Right lung (tissue), 5 donors: Measurements from ENCODE around the gene TNS3. TPM values are rescaled to one million over a fixed set of nuclear protein-coding genes. Genes with fewer than 3 reads are reported as not detected.

ENCODE experiments used
- DNase-seq, 2 donors: peaks; one replicate each; pipeline ENCODE4 v3.0.0-alpha.2; 2013
- polyA plus RNA-seq, 5 donors: library from polyadenylated mRNA; unstranded; fragments of 120-200 nt; gene quantifications; one replicate each; pipeline versions ENCODE4 v1.2.1 to v1.2.3, GENCODE V29; 2013; ENCODE audit warnings: inconsistent platforms in 1 of 5, low replicate concordance in 1 of 5; ENCODE audit not compliant: insufficient read length in 5 of 5, insufficient read depth in 1 of 5

The TNS3 gene
- polyA plus RNA-seq, 5 donors = 76.8 to 102 (median 95.4) TPM

DNA sequence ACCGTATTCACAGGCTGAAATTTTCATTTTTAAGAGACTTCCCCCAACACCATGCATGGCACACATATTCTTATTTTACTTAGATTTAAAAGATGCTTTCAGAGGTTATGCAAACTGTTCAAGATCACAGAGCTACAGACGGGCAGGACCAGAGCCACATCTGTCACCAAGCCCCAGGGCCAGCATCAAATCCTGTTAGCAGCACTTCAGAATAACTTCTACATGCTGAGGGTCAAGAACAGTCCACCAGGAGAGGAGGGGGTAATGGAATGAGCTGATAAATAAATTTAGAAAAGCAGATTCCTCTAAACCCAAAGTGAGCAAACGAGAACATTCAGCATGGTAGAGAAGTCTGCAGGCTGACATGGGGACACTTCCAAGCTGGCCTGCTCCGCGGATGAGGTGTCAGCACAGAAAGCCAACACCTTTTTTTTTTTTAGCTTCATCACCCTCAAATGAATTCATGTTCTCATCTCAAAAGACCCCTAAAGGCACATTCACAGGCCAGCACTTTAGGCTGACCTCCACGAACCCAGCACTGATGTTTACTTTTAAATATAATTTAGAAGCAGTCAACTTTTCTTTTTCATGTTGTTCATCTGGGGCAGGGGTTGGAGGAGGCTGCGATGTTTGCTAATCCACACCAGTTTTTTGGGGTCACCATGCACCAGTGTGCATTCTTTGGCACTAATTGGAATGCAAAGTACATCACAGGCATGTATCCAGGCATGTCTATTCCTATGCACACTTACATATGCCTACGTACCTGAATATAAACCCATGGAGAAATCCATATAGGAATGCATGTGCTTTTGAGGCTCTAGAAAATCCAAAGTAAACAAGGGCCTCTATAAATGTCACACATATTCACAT, 249.0 kb downstream of the TNS3 start:
- peak; percentile 63 to 70 for DNase-seq

DNA sequence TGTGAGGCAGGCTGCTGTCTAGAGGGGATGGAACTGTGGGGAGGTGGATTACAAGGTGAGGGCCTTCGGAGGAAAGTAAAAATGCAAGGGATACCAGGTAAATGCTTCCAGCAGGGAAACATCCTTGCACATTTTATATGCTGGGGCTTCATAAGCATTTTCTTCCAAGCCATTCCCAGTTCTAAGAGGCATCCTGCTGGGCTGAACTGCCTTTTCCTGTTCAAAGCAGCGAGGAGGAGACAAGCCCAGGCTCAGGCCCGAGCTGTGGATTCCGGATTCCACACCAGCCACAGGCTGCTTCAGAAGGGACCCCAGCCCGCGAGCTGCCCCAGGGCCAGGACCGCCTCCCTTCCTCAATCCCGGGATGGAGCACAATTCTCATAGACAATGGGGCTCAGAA, 249.7 kb downstream of the TNS3 start:
- DNase-seq = no peak

DNA sequence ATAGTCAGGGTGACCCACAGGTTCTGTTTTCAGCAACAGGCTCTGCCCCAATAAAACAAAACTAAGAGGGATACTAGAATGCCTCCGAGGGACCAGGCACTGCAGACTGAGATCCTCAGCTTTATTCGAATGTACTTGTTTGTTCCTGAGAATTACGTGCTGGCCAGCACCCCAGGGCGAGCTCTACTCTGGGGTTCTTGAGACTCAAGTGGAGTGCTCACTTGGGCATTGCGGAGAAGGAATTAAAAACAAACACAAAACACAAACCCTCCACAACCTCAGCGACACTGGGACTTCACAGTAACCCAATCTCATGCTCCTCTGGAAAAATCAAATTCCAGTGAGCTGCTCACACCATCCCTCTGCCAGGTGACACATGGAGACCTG, 250.7 kb downstream of the TNS3 start:
- DNase-seq = peak in 1 of 2 donors; percentile 15

DNA sequence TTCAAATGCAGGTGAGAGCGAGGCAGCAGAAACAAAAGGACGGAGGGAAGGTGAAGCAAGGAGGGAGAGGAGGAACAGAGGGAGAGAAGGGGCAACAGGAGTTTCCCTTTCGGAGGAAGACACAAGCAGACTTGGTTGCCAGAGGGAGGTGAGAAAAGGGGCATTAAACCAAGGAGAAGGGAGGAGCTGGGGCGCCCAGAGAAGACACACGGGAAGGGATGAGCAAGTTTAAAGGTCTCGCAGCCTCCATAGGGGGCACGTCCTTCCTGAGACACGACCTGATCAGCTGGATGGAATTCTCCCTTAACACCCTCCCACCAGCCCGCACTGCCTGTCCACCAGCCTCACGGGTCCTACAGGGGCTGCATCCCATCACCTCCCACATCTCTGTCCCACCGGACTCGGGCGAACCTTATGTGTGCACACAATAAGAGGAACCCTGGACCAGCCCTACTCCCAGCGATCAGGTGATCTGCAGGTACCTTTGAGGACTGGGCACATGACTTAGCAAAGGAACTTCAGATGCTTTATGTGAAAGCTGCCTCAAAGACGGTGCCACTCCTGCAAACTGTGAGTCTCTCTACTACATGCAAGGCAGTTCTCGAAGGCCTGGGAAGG, 251.2 kb downstream of the TNS3 start:
- DNase-seq = no peak

DNA sequence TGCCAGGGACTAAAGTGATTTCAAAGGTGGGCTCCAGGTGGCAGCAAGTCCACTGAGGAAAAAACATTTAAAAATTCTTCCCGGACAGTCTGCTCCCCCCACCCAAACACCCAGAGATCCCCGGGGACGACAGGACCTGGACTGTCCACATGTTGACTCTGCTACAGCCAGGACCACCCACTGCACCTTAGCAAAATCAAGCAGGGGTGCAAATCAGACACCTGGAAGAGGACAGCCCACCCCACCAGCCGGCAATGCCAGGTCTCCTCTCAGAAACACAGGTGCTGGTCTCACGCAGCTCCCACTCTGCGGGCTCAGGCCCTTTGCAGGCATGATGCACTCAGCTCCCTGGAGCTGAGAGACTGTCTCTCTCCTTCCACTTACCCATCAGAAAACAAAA, 251.9 kb downstream of the TNS3 start:
- DNase-seq = no peak

DNA sequence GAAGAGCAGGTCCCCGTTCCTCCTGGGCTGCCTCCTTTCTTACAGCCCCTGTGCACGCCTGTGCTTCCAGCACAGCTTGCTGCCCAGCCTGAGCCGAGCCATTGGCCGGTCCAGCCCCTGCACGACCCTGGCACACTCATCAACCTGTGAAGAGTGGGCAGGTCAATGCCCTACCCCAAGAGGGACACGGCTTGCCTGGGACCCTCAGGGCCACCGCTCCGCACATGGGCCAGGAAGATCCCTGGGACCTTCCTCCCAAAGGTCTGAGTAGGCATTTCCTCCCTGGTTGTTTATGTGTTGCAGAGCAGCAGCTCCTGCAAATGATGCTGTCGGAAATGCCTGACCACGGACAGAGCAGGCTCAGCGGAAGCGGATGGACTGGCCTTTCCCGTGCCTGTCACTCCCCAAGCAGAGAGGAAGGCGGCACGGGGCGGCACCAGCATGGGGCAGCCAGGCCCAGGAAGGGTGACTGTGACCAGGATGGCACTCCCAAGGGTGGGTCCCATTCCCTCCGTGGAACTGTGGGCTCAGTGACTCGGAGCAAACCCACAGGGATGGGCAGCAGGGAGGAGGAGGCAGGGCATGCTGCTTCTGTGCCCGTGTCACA, 252.5 kb downstream of the TNS3 start:
- no peak for DNase-seq

DNA sequence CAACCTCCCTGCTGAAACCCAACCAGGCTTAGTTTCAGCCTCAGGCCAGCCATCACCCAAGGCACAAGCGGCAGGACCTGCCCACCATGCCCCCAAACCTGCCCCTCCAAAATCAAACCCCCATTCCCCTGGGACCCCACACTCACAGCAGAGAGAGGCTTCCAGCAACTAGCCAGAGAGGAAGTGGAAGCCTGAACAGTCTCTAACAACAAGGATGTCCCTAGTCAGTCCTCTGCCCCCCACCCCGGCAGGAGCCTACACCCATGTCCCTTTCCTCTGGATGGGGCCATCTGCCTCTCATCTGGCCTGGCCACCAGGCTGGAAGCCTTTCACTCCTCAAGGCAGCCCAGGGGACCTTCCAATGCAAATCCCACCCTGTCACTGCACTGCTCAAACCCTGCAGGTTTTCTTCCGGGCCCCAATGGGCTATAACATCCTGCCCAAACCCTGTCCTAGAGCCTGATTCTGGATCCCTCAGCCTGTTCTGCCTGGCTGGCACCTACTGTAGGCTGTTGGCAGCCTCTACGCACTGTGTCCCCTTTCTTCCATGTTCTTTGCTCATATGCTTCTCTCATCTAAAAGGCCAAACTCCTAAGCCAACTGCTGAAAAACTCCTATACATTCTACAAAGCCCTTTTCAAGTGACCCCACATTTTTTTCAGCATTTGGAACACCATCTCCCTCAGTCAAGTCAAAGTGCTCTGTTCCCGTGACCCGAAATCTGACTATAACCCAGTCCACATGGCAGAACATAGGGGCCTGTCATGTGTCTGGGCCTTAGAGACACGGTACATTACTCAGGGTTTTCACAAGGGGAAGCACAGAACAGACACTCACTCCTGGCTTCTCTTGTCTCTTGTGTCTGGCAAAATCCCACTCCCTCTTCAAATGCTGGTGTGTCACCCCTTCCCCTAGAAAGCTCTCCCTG, 253.3 kb downstream of the TNS3 start:
- DNase-seq = no peak

DNA sequence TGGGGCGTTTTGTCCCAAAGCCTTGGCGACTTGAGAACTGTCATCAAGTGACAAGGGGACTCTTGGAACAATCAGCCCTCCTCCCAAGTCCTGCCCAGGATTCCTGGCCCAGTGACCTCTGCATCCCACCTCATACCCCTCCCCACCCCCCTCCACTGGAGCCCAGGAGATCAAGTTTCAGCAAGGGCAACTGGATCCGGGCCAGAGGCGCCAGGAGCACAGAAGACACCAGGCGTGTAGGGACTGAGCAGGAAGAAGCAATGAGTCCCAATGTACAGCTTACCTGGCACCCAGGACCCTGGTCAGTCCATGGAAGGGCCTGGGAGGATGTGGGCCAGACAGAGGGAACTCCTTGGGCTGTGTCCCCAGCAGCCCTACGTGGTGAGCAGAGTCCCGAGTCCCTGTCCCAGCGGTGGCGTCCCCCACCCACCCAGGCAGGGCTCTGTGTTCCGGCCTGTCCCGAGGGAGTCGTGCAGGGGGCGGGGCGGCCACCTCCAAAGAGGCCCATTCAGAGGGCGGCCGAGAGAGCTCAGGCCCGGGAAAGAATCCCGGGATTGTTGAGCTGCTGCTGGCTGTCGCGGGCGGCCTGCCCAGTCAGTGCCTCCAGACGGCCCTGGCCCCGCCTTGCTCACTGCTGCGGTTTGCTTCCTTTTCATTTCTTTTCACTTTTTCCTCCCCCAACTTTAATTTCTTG, 254.1 kb downstream of the TNS3 start:
- peak; percentile 84 to 86 for DNase-seq

DNA sequence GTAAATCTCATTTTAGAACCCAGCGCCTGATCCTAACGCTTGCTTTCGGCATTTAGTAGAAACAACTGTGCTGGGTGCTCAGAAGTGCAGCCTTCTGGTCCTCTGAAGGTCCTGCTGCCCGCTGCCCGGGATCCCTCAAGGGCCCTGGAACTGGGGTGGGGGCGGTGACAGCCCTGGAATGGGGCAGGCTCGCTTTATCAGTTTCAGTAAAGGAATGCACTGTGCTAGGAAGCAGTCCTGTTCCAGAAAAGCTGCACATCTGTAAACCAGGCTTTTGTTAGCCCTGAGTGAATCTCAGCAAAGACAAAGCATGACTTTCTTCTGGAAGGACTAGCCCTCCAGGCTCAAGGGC, 254.6 kb downstream of the TNS3 start:
- DNase-seq = peak in 1 of 2 donors; percentile 14

DNA sequence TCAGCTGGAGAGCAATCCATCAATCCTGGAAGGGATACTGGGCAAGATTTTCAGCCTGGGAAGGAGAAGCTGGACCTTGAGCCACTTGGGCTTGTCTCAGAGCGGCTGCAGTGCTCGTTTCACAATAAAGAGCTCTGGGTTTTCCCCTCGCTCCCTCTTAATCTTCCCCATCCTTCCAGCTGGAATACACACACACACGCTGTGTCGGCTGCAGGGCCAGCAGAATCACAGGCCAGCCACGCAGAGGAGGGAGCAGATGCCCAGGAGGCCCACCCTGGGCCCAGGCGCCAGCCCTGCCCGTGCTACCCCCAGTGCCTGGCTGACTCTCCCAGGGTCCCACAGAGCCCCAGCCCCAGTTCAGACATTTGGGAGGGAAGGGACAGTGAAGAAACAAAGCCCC, 255.1 kb downstream of the TNS3 start:
- peak; percentile 61 to 72 for DNase-seq

DNA sequence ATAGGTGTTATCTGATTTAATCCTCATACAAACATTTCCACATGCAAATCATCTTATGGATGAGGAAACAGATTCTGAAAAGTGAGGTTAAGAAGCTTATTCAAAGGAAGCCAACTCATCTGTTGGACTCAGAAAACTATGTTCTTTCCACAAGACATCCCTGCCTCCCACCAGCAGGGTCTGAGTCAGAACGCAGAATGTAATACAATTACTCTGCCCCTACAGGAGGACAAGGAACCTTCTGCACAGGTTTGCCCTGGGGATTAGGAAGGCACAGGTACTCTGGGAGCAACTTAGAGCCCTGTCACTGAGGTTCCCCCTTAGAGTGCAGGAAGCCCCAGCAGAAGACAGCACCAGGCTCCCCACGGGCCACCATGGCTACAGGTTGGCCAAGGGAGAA, 255.7 kb downstream of the TNS3 start:
- no peak for DNase-seq

DNA sequence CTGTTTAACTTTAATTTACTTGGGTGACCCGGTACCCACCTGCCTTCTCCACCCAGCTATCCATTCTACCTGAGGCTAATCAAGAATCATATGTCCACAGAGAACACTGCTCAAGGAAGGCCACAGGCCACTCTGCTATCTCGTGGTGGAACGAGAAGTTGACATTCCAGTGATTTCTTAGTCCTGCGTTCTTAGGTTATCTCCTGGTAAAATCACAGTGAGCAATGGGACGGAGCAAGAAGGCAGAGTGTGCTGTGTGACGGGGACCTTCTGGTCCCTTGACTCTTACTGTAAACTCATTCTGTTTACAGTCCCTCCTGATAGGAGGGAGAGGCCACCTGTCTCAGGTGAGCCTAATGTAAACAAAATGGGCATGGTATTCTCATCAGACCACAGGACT, 256.6 kb downstream of the TNS3 start:
- DNase-seq = no peak

DNA sequence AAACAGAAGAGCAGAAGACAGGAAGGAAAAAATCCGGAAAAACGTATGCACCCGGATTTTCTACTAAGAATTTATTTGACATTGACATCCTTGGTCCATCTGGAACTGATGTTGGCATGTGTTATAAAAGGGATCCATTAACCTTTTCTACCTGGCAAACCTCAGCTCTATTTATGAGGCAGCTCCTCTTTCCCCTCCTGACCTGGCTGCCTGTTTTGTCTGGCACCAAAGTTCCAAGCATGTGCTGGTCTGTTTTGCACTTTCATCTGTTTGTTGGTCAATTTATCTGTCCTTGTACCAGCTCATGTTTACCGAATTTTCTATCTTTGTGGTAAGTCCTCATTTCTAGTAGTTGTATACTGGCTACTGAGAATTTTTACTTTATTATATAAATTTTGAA, 258.0 kb downstream of the TNS3 start:
- no peak for DNase-seq

DNA sequence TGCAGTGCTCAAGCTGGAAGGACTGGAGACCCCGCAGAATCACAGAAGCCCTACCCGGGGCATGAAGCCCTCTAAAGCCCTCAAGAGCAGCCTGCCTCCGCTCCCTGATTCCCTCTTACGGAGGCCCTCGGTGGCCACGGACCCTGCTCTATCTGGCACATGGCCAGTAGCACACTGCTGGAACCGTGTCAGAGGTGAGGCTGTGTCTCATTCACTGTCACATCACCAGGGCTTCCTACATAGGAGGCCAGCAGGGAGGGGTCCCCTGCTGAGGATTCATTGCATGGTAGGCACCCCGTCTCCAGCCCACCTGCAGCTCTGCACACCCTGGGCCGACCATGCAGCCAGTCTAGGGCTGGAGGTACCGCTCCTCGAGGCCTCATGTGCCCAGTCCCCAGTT, 259.2 kb downstream of the TNS3 start:
- DNase-seq = no peak

DNA sequence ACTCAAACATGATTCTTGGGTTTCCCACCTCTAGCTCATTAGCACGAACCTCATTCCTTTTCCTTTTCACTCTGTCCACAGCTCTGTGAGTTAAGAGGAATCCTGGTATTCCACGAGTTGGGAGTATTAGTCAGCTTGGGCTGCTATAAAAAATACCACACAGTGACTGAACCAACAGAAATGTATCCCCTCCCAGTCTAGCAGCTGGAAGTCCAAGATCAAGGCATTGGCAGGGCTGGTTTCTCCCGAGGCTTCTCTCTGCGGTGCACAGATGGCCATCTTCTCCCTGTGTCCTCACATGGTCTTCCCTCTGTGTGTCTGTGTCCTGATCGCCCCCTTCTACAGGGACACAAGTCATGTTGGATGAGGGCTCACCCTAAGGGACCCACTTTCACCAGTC, 261.6 kb downstream of the TNS3 start:
- no peak for DNase-seq

DNA sequence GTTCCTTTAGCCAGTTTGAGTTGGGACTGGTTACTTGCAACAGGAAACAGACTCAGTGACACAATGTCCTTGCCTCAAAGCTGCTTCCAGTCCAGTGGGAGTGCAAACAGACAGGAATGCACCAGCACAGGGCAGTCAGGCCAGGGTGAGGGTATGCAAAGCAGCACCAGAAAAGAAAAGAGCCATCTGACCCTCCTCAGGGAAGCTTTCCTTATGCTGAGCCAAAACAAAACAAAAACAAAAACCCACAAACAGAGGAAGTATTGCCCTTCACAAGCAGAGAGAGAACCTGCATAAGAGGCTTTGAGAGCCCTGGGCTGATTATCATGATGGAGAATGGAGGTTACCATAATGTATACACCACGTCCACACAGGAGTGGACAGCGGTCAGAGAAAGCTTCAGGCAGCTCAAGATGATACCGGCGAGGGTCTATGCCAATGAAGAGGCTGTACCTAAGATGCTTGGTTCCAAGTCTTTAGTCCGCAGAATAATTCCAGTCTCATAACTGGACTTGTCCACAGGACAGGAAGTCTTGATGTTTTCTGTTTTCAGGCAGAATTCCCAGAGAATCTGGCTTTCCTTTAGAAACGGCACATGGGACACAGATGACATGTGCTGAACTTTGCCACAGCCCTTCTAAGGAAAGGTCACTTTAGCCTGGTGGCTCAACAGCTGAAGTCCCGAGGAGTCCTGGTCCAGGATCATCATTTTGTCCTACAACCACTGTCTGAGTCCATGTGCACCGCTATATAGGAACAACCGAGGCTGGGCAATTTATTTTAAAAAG, 263.3 kb downstream of the TNS3 start:
- DNase-seq = no peak

DNA sequence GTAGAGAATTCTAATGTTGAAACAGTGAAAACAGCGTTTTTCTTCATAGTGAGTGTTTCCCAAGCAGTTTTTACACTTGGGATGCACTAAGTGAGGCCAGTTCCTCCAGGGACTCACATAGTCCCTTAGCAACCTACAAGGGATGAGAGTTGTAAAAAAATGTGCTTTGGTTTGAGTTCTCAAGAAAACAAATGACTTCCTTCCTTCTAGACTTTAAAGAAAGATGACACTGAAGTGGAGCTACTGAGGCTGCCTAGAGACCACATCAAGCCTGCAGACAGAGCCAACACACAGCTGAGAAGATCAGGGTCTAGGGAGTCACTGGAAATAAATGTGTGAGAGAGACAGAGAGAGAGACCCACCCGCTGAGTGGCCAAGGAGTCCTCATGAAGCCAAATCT, 264.4 kb downstream of the TNS3 start:
- DNase-seq = no peak

DNA sequence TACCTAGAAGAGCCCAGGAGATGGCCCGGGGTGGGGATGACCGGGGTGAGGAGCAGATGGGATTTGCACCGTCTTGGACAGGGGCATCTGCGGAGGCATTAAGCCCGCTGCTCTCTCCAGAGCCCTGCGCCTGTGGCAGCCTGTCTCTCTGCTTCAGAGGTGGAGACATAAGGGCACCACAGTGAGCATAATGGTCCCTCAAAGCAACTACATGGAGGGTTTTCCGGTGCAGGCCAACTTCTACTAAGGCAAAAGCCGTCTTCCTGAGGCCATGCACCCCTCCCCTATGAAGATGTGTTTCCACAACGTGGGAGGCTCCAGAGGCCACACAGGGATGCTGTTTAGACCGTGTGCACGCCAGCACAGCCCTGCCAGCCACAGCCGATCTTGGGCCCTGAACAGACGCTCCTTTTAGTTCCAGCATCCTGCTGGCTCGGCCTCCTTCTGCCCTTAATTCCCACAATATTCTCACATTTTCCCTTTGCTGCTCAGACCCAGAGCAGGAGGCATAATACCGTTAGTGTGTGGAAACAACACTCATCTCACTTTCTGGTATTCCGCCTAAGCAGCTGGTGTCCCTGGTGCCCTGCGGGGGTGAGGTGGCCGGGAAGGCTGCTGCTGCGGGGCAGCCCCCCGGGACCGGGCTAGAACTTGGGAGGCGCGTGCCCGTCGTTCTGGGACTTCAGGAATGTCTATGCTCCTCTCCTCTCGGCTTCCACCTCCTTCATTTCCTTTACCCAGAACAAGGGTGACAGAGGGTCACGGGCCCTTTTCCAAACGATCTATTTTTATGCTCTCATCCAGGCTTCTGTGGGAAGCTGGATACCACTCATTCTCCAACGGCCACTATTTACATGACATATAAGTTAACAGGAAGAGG, 266.9 kb downstream of the TNS3 start:
- peak; percentile 39 to 44 for DNase-seq

DNA sequence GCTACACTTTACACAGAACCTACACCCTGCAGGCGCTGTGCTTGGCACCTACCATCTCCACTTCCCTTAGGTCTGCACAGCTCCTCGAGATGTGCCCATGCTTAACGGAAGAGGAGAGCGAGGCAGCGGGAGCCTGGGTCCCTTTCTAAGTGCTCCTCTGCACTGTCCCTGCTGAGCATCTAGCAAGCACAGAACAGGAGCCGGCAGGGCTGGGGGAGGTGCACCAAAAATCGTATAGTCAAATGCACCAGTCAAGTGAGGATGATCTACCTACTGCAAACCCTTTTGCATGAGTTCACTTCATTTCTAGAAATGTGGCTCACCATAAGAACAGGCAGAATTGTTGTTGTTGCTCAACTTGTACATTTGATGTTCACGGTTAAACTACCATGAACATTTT, 267.7 kb downstream of the TNS3 start:
- DNase-seq = no peak

DNA sequence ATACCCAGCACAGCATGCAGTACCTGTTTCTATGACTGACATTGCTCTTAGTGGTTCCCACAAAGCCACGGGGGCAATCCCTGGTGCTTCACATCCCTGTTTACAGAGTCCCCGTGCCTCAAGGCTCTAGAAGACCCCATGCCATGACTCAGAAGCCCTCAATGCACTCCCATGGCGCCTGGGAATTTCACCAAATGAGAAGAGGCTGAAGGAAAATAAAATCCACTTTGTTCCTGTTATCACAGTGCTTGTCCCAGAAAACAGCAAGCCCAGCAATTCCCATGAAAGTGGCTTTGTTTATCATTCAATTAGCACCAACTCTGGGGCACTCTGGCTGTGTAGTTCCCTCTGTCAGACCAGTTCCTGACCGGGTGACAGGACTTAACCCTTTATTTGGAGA, 268.3 kb downstream of the TNS3 start:
- DNase-seq = no peak
